Measurements from ENCODE around the gene MARK4.
"Not testable (repeated sequence)": the region's sequence is repeated elsewhere in the genome, so short reads cannot be mapped to it uniquely, and the experiment has no call there.

MARK4 gene

DNA sequence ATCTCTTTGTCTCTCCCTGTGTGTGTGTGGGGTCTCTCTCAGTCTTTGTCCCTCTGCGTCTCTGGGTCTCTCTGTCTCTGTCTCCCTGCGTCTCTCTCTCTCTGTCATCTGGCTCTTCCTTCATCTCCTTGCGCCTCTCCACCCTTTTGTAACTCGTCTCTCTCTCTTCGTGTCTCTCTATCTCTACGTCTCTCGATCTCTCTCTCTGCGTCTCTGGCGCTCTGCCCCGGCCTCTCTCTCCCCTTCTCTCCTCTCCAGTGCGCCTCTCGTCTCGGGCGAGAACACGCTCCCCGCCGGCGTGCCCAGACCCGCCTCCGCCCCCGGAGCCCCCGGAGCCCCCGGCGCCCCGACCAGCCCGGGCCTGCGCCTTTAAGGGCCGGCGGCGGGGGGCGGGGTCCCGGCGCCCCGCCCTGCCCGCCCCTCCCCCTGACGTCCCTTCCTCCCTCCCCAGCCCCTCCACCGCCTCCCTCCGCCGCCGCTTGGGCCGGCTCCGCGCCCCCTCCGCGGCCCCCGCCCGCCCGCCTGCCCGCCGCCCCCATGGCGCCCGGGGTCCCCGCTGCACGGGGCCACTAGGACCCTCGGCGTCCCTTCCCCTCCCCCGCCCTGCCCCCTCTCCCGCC is at the start of gene MARK4:
TSS of gene MARK4 (plus strand) at position 440 of the 620 bp plus-strand sequence. CDS start 318 bp downstream, outside the sequence.
- DNase-seq = peak; percentile 32
- in situ Hi-C loops (cut with MboI; ENCODE audit: low pct_unique_long_range_greater_than_20kb, low sequenced_read_pairs) = no loop called here

DNA sequence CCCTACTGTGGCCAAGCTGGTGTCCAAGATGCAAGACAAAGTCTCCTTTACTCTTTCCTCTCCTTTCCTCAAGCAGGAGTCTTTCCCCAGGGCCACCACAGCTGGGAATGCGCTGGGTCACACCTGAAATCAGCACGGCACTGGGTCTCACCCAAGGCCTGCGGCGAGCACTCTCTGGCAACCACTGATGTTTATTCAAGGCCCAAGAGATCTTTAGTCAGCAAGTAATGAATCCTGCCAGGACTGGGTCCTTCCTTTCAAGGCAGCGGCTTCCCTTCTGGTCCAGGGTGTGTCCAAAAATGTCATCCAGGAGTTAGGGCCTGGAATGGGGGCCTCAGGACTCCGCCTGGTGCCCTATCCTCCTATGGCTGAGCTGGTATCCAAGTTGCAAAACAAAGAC is 48.4 kb upstream of the MARK4 start:
- DNase-seq = no peak
- in situ Hi-C loops (cut with MboI; ENCODE audit: low pct_unique_long_range_greater_than_20kb, low sequenced_read_pairs) = no loop called here

DNA sequence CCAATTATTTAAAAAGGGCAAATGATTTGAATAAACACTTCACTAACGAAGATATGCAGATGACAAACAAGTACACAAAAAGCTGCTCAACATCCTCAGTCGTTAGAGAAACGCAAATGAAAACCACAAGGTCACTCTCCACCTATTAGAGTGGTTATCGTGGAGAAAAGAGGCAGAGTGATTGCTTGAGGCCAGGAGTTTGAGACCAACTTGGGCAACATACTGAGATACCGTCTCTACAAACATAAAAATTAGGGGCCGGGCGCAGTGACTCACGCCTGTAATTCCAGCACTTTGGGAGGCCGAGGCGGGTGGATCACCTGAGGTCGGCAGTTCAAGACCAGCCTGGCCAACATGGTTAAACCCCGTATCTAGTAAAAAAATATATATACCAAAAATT is 45.3 kb upstream of the MARK4 start:
- in situ Hi-C loops (cut with MboI; ENCODE audit: low pct_unique_long_range_greater_than_20kb, low sequenced_read_pairs) = no loop called here
- no peak for DNase-seq

DNA sequence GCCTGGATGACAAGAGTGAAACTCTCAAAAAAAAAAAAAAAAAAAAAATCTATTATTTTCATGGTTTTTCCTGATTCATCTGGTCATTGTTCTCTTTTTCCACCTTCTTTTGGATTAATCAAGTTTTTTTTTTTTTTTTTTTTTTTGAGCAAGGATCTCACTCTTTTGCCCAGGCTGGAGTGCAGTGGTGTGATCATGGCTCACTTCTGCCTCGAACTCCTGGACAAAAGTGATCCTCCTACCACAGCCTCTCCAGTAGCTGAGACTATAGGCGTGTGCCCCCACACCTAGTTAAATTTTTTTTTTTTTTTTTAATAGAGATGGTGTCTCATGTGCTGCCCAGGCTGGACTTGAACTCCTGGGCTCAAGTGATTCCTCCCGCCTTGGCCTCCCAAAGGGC is 44.7 kb upstream of the MARK4 start:
- in situ Hi-C loops (cut with MboI; ENCODE audit: low pct_unique_long_range_greater_than_20kb, low sequenced_read_pairs) = no loop called here
- DNase-seq = no peak

DNA sequence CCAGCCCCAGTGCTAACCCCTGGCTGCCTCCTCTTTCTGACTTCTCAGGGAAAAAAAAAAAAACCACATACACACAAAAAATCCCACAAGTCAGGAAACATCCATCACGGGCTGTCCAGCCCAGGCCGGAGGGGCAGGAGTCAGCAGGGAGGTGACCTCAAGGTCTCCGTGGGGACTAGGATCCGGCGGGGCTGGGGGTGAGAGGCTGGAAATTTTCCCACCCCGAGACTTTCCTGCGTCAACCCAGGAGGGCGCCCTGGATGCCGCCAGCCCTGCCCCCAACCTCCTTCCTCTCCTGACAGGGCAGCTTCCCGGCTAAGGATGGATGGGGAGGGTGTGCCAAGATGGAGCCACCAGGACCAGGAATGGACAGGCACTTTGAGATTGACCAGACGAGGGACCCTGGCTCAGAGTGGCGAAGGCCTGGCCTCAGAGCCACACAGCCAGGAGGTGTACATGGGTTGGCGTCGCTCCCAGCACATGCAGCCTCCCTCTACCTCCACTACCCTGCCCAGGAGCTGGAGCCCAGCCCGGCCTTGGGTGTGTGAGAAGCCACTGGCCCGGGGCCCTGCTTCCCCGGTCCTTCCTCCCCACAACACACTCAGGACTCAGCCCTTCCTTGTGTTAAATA is 39.2 kb upstream of the MARK4 start:
- peak; percentile 31 for DNase-seq
- in situ Hi-C loops (cut with MboI; ENCODE audit: low pct_unique_long_range_greater_than_20kb, low sequenced_read_pairs) = no loop called here

DNA sequence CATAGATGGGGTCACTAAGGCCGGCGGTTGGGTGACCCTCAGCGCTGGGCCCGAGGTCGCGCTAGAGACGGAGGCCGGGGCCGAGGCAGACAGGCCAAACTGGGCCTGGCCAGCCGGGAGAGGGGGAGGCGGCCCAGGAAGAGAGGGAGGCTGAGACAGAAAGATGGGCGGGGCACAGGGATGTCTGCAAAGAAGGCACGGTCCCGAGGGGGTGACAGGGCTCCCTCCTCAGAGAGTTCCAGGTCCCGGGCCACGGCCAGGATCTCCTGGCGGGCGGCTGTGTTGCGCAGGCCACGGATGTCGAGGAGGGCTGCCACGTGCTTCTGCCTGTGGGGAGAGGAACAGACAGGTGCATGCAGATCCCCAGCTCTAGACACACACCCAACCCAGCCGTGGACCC is 38.0 kb upstream of the MARK4 start:
- no peak for DNase-seq
- in situ Hi-C loops (cut with MboI; ENCODE audit: low pct_unique_long_range_greater_than_20kb, low sequenced_read_pairs) = no loop called here

DNA sequence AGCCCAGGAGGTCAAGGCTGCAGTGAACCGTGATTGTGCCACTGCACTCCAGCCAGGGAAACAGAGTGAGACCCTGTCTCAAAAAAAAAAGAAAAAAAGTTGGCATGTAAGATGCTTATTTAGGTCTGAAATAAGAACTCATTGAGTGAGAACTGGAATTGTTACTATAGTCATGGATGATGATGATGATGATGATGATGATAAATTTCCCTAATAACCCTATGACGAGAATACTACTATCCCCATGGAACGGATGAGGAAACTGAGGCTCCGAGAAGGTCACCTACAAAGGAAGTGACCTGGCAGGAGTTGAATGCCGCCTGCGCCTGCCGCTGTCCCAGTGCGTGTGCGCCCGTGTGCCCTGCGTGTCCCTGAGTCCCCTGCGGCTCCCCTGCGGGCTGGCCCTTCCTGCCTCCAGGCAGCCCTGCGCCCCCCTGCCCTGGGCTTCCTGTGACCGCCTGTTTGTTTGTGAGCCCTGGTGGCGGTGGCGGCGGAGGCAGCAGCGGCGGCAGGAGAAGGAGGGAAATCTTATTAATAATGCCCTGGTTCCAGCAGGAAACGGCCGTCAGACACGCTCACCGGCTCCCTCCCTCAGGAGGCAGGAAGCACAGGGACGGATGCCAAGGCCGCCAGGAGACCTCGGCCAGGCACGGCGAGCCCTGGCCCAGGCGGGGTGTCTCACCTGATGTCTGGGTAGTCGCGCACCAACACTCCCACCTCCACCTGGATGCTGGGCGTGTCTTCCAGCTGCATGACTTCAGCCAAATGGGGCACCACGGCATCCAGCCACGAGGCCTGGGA is 35.5 kb upstream of the MARK4 start:
- in situ Hi-C loops (cut with MboI; ENCODE audit: low pct_unique_long_range_greater_than_20kb, low sequenced_read_pairs) = no loop called here
- DNase-seq = no peak

DNA sequence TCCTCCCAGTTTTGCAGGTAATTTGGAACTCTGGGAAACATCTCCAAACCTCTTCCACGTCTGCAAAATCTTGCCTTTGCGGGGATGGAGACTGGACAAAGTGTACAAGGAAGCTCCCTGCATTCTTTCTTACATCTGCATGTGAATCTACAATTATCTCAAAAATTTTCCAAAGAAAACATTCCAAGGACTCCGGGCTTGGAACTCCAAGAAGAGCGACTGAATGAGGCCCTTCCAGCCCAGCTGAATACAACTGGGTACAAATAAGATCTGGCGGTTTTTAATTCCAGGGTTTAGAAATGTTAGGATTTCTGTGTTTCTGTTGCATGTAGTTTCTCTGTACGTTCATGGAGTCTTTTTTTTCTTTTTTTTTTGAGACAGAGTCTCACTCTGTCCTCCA is 34.4 kb upstream of the MARK4 start:
- in situ Hi-C loops (cut with MboI; ENCODE audit: low pct_unique_long_range_greater_than_20kb, low sequenced_read_pairs) = no loop called here
- DNase-seq = no peak

DNA sequence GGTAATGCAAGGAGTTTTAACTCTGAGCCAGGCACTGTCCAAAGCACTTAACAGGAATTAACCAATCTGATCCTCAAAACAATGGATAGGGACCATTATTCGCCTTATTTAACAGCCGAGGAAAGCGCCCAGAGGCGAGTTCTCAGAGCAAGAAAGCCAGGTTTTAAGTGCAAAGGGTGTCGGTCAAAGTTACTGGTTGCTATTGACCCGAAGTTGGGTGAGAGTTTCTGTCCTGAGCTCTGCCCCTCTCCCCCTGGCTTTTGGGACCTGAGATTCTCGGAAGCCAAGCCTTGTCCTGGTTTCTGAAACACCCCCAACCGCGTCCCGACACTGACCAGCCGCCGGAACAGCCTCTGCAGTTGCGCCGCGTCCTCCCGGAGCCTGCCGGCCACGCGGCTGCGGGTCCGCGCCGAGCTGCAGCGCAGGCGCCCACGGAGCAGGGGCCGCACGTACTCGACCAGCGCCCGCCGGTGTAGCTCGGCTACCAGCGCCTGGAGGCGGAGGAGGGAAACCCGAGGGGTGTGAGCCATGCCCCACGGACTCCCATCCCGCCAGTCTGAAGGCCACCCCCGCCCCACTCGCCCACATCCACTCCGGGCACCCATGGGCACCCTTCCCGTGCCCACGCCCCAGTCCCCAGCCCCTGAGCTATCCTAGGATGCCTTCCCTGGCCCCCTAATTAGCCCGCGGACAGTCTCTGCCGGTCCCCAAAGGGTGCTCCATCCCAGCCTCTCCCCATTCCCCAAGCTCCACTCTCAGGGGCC is 33.7 kb upstream of the MARK4 start:
- DNase-seq = no peak
- in situ Hi-C loops (cut with MboI; ENCODE audit: low pct_unique_long_range_greater_than_20kb, low sequenced_read_pairs) = no loop called here

DNA sequence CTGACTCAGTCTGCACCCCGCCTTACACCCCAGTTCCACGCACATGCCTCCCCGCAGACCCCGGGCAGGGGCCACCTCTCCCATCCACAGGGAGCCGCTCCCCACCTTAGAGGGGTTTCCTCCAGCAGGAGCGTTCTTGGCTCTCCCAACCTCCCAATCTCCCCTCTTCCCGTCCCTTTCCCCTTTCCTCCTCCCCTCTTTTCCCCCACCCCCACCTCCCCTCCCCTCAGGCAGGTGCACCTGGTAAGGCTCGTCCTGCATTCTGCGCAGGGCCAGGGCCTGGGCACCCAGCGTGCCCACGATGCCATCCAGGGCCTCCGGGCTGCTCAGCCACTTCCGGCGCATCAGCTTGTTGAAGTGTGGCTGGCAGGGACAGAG is 33.1 kb upstream of the MARK4 start:
- no peak for DNase-seq

DNA sequence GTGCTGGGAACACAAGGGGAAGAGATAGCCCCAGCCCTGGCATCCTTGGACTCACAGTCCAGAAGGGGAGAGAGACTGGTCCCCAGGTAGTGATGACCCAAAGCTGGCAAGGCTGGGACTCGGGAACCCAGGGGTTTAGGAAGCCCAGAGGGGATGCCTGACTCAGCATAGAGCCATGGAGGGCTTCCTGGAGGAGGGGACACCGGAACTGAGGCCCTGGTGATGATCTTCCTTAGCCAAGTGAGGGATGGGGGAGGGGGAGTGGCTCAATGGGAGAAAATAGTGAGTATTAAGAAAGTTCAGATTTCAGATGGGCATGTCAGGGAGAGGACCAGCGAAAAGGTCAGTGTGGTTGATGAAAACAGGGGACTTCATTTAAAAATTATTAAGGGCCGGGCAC is 32.6 kb upstream of the MARK4 start:
- in situ Hi-C loops (cut with MboI; ENCODE audit: low pct_unique_long_range_greater_than_20kb, low sequenced_read_pairs) = no loop called here
- DNase-seq = no peak

More for the DNA sequence above, 33.1 kb upstream of the MARK4 start:
- in situ Hi-C loops (cut with MboI; ENCODE audit: low pct_unique_long_range_greater_than_20kb, low sequenced_read_pairs) = no loop called here

DNA sequence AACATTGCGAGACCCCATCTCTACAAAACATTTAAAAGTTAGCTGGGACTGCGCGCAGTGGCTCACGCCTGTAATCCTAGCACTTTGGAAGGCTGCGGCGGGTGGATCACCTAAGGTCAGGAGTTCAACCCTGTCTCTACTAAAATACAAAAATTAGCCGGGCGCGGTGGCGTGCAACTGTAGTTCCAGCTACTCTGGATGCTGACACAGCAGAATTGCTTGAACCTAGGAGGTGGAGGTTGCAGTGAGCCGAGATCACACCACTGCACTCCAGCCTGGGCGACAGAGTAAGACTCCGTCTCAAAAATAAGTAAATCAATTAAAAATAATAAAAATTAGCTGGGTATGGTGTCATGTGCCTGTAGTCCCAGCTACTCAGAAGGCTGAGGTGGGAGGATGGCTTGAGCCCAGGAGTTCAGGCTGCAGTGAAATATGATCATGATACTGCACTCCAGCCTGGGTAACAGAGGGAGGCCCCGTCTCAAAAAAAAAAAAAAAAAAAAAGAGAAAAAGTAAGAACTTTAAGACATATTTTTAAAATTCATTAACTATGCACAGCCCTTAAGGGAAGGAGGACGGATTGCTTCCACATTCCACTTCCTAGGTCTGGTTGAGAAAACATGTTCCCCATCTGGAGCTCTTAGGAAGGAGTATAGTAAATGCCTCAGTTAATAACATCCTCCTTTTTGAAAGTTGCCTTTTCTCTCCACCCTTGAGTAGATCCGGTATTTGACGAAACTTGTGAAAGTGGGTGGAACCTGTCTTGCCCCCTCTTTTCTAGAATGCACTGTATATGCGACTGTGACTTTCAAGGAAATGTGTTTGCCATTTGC is 31.9 kb upstream of the MARK4 start:
- in situ Hi-C loops (cut with MboI; ENCODE audit: low pct_unique_long_range_greater_than_20kb, low sequenced_read_pairs) = no loop called here
- DNase-seq = peak; percentile 19

DNA sequence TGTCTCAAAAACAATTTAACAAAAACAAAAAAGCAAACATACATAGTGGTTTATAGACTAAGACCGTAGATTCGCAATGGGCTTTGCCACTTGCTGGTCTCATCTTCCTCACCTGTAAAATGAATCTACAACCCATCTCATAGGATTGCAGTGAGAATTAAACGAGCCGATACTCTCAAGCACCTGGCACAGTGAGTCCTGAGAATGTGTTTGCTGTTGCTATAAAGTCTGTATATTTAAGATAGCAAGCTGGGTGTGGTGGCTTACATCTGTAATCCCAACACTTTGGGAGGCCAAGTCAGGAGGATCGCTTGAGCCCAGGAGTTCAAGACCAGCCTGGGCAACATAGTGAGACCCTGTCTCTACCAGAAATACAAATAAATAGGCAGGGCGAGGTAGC is 28.3 kb upstream of the MARK4 start:
- in situ Hi-C loops (cut with MboI; ENCODE audit: low pct_unique_long_range_greater_than_20kb, low sequenced_read_pairs) = no loop called here
- DNase-seq = no peak

DNA sequence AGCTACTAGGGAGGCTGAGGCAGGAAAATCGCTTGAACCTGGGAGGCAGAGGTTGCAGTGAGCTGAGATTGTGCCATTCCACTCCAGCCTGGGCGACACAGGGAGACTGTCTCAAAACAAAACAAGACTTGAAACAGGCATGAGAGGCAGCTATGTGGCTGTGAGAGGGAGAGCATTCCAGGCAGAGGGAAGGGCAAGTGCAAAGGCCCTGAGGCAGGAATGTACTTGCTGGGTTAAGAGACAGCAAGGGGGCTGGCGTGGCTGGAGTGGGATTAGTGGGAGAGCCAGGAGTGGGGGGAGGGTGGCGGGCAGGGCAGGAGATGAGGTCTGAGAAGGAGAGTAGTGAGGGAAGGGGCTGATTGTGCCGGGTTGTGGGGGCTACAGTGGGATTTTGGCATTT is 27.2 kb upstream of the MARK4 start:
- in situ Hi-C loops (cut with MboI; ENCODE audit: low pct_unique_long_range_greater_than_20kb, low sequenced_read_pairs) = no loop called here

DNA sequence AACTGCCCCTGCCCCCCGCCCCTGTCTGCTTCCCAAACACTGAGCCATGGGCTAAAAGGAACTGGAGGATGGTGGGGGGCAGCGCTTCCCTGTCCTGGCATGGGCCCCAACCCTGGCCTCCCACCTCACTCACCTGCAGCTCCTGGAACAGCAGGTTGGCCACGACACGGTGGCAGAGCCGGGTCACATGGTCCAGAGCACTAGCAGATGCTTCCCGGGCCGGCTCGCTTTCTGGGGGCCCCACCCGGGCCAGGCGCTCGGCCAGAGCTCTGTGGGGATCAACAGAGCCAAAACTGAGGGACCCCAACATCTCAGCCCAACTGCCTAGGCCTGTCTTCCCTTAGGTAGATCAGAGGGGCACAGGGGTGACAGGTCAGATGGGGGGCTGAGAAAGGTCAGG is 26.4 kb upstream of the MARK4 start:
- in situ Hi-C loops (cut with MboI; ENCODE audit: low pct_unique_long_range_greater_than_20kb, low sequenced_read_pairs) = no loop called here
- no peak for DNase-seq

More for the DNA sequence above, 27.2 kb upstream of the MARK4 start:
- DNase-seq = no peak

DNA sequence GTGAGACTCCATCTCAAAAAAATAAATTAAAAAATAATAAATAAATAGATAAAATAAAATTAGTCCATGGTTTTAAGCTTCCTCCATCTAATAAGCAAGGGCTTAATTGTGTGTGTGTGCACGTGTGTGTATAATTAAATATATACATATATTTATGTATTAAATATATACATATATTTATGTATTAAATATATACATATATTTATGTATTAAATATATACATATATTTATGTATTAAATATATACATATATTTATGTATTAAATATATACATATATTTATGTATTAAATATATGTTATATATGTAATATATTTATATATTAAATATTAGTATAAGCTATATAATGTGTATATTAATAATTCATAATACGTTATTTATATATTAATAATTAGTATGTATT is 22.0 kb upstream of the MARK4 start:
- DNase-seq; in situ Hi-C loops (cut with MboI; ENCODE audit: low pct_unique_long_range_greater_than_20kb, low sequenced_read_pairs): not testable (repeated sequence)

DNA sequence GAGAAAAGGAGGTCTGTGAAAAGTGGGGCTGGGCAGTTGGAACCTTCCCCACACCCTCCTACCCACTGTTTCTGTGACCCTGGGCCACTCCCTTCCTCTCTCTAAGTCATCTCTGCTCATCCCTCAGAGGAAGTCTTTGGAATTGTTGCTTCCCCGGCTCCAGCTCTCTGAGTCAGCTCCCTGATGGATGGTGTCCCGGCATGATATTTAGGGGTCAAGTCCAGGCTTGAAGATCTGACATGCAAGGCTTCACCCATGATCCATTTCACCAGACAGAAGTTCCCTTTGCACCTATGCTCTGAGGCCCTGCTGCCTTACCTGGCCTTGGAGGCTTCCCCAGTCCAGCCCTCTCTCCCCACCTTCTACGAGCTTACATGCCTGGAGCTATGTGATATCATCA is 19.2 kb upstream of the MARK4 start:
- in situ Hi-C loops (cut with MboI; ENCODE audit: low pct_unique_long_range_greater_than_20kb, low sequenced_read_pairs) = no loop called here
- no peak for DNase-seq

DNA sequence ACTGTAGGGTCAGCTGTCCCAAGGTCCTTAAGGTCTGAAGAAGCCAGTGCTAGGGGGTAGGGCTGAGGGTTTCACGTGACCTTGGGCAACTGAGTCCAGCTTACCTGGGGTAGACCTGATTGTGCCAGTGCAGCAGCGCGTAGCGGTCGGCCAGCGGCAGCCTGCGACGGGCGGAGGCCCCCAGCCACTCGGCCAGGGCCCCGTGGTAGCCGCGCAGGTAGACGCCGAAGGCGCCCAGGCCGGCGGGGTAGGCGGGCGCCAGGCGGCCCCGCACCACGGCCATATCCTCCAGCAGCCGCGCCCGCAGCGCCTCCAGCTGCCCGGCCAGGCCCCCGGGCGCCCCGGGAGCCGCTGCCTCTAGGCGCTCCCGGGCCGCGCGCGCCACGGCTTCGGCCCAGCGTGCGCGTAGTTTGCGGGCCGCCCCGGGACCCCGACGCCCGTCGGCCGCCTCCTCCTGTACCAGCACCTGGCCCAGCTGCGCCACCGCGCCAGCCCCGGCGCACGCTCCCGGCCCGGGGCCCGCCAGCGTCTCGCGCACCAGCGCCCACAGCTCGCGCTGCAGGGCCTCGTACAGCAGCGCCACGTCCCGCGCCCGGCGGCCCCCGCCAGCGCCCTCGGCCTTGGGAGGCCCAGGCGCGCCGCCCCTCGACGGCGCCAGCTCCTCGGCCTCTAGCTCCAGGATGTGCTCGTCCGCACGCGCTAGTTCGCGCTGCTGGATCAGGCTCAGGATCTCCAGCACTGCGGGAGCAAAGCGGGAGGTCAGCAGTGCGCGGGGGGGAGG is 16.8 kb upstream of the MARK4 start:
- DNase-seq = no peak
- in situ Hi-C loops (cut with MboI; ENCODE audit: low pct_unique_long_range_greater_than_20kb, low sequenced_read_pairs) = no loop called here
